HepG2 (cell line): Measurements from ENCODE around the gene TOM1L2. TPM values are rescaled to one million over a fixed set of nuclear protein-coding genes. Genes with fewer than 3 reads are reported as not detected.

Experiments used
- ATAC-seq: fragments of 200-7000 bp; cut with Tn5 transposase; 3 replicates; pipeline ENCODE4 v1.9.1; 2020; ENCODE audit warnings: mild to moderate bottlenecking, moderate library complexity
- BruUV-seq: library from RNA; stranded (reverse); fragments of 400-500 nt; replicated peaks from 2 replicates; lab custom pipeline; 2021; lab: Mats Ljungman, UMichigan
- CTCF ChIA-PET: fragments of 300-600 bp; formaldehyde crosslinking; extraction: SDS; loops from one replicate; lab custom pipeline; 2021; ENCODE audit warnings: low total read pairs, inconsistent platforms, low intra/inter-chr PET ratio; lab: Yijun Ruan, JAX
- POLR2A ChIA-PET: fragments of 350-600 bp; sonication (Branson Sonifier 250); formaldehyde crosslinking; loops from one replicate; lab custom pipeline; 2020; ENCODE audit warnings: antibody characterized with exemption, inconsistent platforms; lab: Yijun Ruan, JAX
- DNase-seq: peaks from one replicate; pipeline ENCODE4 v3.0.0-alpha.2; 2015; ENCODE audit warnings: low spot score
- FAIRE-seq: peaks from 3 replicates; lab custom pipeline; 2011; peaks lifted over from hg19 to GRCh38; lab: Jason Lieb, UNC
- H2AFZ ChIP-seq: one replicate; pipeline ENCODE4 v1.6.1; 2011; ENCODE audit warnings: low read length, inconsistent platforms
- H3K27ac ChIP-seq: fragments of 300-600 bp; 3 replicates; pipeline ENCODE4 v1.8.0; 2011; ENCODE audit warnings: mixed run types, mild to moderate bottlenecking, mixed read lengths, low read length, inconsistent platforms; ENCODE audit not compliant: insufficient read depth; ENCODE audit errors: extremely low read length
- H3K27me3 ChIP-seq, 2 experiments: fragments of 200-600 bp in 1 of 2; 2 replicates in 1 of 2; 3 replicates in 1 of 2; pipeline versions ENCODE4 v1.6.0 to v1.8.0; 2011; ENCODE audit warnings: low read length in 2 of 2, mild to moderate bottlenecking in 2 of 2, moderate library complexity in 2 of 2, inconsistent platforms in 1 of 2; ENCODE audit not compliant: insufficient read depth in 2 of 2, control insufficient read depth in 1 of 2
- H3K36me3 ChIP-seq, 2 experiments: fragments of 200-600 bp in 1 of 2; replicated peaks in 1 of 2; 2 replicates in 1 of 2; 3 replicates in 1 of 2; pipeline versions ENCODE4 v1.5.1 to v1.8.0; 2011; ENCODE audit warnings: low read length in 2 of 2, inconsistent platforms in 1 of 2; ENCODE audit not compliant: insufficient read depth in 2 of 2, control insufficient read depth in 1 of 2
- H3K4me1 ChIP-seq: 2 replicates; pipeline ENCODE4 v1.5.1; 2012; ENCODE audit warnings: low read length, inconsistent platforms; ENCODE audit not compliant: insufficient read depth
- H3K4me2 ChIP-seq: 2 replicates; pipeline ENCODE4 v1.6.0; 2011; ENCODE audit warnings: low read depth, low read length, inconsistent platforms
- H3K4me3 ChIP-seq, 3 experiments: fragments of 200-600 bp in 1 of 3; sonication (generic), shearing (Covaris generic) in 1 of 3; replicated peaks in 1 of 3; 2 replicates each; pipeline ENCODE4 v1.5.1; 2011 to 2016; ENCODE audit warnings: low read length in 3 of 3, inconsistent platforms in 2 of 3, low read depth in 2 of 3, mild to moderate bottlenecking in 2 of 3, control low read depth in 1 of 3, mixed read lengths in 1 of 3; ENCODE audit not compliant: insufficient read depth in 1 of 3
- H3K79me2 ChIP-seq: one replicate; pipeline ENCODE4 v1.6.1; 2011; ENCODE audit warnings: low read length, inconsistent platforms; ENCODE audit not compliant: insufficient read depth
- H3K9ac ChIP-seq: 2 replicates; pipeline ENCODE4 v1.6.0; 2011; ENCODE audit warnings: mild to moderate bottlenecking, low read depth, low read length, inconsistent platforms; ENCODE audit not compliant: insufficient read depth
- H3K9me3 ChIP-seq: 2 replicates; pipeline ENCODE4 v1.5.1; 2012; ENCODE audit warnings: mild to moderate bottlenecking, low read length
- H4K20me1 ChIP-seq: 2 replicates; pipeline ENCODE4 v1.6.0; 2011; ENCODE audit warnings: inconsistent platforms, mild to moderate bottlenecking, low read length, moderate library complexity; ENCODE audit not compliant: insufficient read depth
- ATF7-NPFF ChIP-seq: sonication (generic); formaldehyde crosslinking; IDR thresholded peaks from 2 replicates; pipeline ENCODE4 v1.8.1; 2023; ENCODE audit warnings: mild to moderate bottlenecking, low read depth, missing genetic modification reagents, moderate library complexity
- CBX2 ChIP-seq, 2 experiments: fragments of 200-600 bp in 1 of 2; sonication (generic); formaldehyde crosslinking in 1 of 2; IDR thresholded peaks; 2 replicates each; pipeline versions ENCODE4 v1.7.0 to v1.8.1; 2018 to 2022; ENCODE audit warnings: low read depth in 2 of 2, low read length in 1 of 2, mild to moderate bottlenecking in 1 of 2, missing genetic modification reagents in 1 of 2
- GZF1 ChIP-seq: sonication (generic); formaldehyde crosslinking; IDR thresholded peaks from 2 replicates; pipeline ENCODE4 v1.5.1; 2020; ENCODE audit warnings: mild to moderate bottlenecking, missing genetic modification reagents
- IKZF5 ChIP-seq: IDR thresholded peaks from 2 replicates; pipeline ENCODE4 v1.6.1; 2018; ENCODE audit warnings: missing genetic modification reagents, mild to moderate bottlenecking, missing compliant biosample characterization
- MYPOP ChIP-seq: sonication (generic); formaldehyde crosslinking; IDR thresholded peaks from 2 replicates; pipeline ENCODE4 v1.8.1; 2023; ENCODE audit warnings: mild to moderate bottlenecking, moderate library complexity, missing genetic modification reagents
- PLRG1 ChIP-seq: fragments of 450-650 bp; conservative IDR thresholded peaks from 2 replicates; pipeline ENCODE4 v1.6.1; 2016
- SOX6 ChIP-seq, 2 experiments: fragments of 450-650 bp in 1 of 2; sonication (generic) in 1 of 2; formaldehyde crosslinking in 1 of 2; IDR thresholded peaks; 2 replicates each; pipeline versions ENCODE4 v1.4.0 to v1.6.1; 2017 to 2020; ENCODE audit warnings: antibody characterized with exemption in 1 of 2, mild to moderate bottlenecking in 1 of 2, missing genetic modification reagents in 1 of 2
- STAG1 ChIP-seq: sonication (generic); formaldehyde crosslinking; IDR thresholded peaks from 2 replicates; pipeline ENCODE4 v1.4.0; 2020; ENCODE audit warnings: missing genetic modification reagents
- TBX3 ChIP-seq: fragments of 450-650 bp; IDR thresholded peaks from 2 replicates; pipeline ENCODE4 v1.6.1; 2017; ENCODE audit warnings: antibody characterized with exemption, mild to moderate bottlenecking, inconsistent platforms, borderline replicate concordance
- ZMYM3 ChIP-seq: sonication (generic); formaldehyde crosslinking; IDR thresholded peaks from 2 replicates; pipeline ENCODE4 v1.5.1; 2020; ENCODE audit warnings: mild to moderate bottlenecking, missing genetic modification reagents
- ZNF138 ChIP-seq: sonication (generic); formaldehyde crosslinking; IDR thresholded peaks from 2 replicates; pipeline ENCODE4 v1.5.0; 2020; ENCODE audit warnings: mild to moderate bottlenecking, low read depth, missing genetic modification reagents
- ZNF18 ChIP-seq: sonication (generic); formaldehyde crosslinking; IDR thresholded peaks from 2 replicates; pipeline ENCODE4 v1.8.0; 2022; ENCODE audit warnings: mild to moderate bottlenecking, missing genetic modification reagents; ENCODE audit not compliant: insufficient replicate concordance
- ZNF263 ChIP-seq: sonication (generic); formaldehyde crosslinking; IDR thresholded peaks from 2 replicates; pipeline ENCODE4 v1.4.0; 2020; ENCODE audit warnings: missing genetic modification reagents
- ZNF30 ChIP-seq: sonication (generic); formaldehyde crosslinking; IDR thresholded peaks from 2 replicates; pipeline ENCODE4 v1.5.0; 2020; ENCODE audit warnings: mild to moderate bottlenecking, missing genetic modification reagents
- ZNF331 ChIP-seq: sonication (generic); formaldehyde crosslinking; IDR thresholded peaks from 2 replicates; pipeline ENCODE4 v1.4.0; 2020; ENCODE audit warnings: missing genetic modification reagents
- ZNF343 ChIP-seq: sonication (generic); formaldehyde crosslinking; IDR thresholded peaks from 2 replicates; pipeline ENCODE4 v1.4.0; 2020; ENCODE audit warnings: mild to moderate bottlenecking, missing genetic modification reagents
- ZNF740 ChIP-seq: sonication (generic); formaldehyde crosslinking; IDR thresholded peaks from 2 replicates; pipeline ENCODE4 v1.4.0; 2020; ENCODE audit warnings: missing genetic modification reagents
- WGBS: methylation state at CpG from one replicate; pipeline ENCODE4 v1.1.6; 2017; ENCODE audit warnings: low lambda C conversion rate; 5-methylcytosine and 5-hydroxymethylcytosine counted together
- in situ Hi-C: cut with HindIII; loops from 2 replicates; pipeline ENCODE4 v1.10.0; 2017; ENCODE audit warnings: low pct_unique_long_range_greater_than_20kb; ENCODE audit not compliant: extremely low pct_ligation_motif_present
- intact Hi-C: fragments of 100-400 bp; cut with micrococcal nuclease; formaldehyde crosslinking; loops from one replicate; pipeline ENCODE4 v1.10.0; 2022; ENCODE audit not compliant: unreplicated experiment
- polyA plus RNA-seq, 8 experiments: library from polyadenylated mRNA; depleted of rRNA in 3 of 8; stranded (reverse) in 7 of 8; unstranded in 1 of 8; fragments of >200 nt; fragmentation: Illumina TruSeq in 4 of 8; extraction: Trizol in 4 of 8; gene quantifications; 2 replicates each; pipeline versions ENCODE4 v1.2.1 to v1.2.3, GENCODE V29; 2011 to 2016; ENCODE audit warnings: low read depth in 4 of 8, missing spikeins in 1 of 8, mixed read lengths in 1 of 8; ENCODE audit not compliant: insufficient read depth in 1 of 8
- total RNA-seq, 5 experiments: library from RNA; depleted of rRNA; stranded (reverse); fragments of >200 nt; fragmentation: Illumina TruSeq; extraction: Trizol; gene quantifications; 2 replicates each; pipeline ENCODE4 v1.2.3, GENCODE V29; 2016; ENCODE audit warnings: low read depth in 1 of 5

The TOM1L2 gene
- total and polyA plus RNA-seq, 2 of the 13 experiments (the other 11 are each of a cell fraction or from before 2014, with no cell fraction given): 4.7 to 7.4 TPM

GRCh38 chr17:17892009-17892408, 80.2 kb downstream of the TOM1L2 start (continued):
- no peak for TF ChIP-seq ZNF138 (CRISPR knock-in tag)
- no peak for TF ChIP-seq ZNF343
- TF ChIP-seq ZMYM3 (CRISPR knock-in tag): no peak
- TF ChIP-seq ZNF30 (CRISPR knock-in tag): no peak
- no peak for TF ChIP-seq CBX2 (IDR thresholded peaks at IDR 0.05; ENCODE audit: low read depth, low read length)
- no peak for TF ChIP-seq CBX2 (CRISPR knock-in tag; IDR thresholded peaks at IDR 0.05; ENCODE audit: low read depth)
- no peak for TF ChIP-seq GZF1 (CRISPR knock-in tag)
- TF ChIP-seq ZNF263 (CRISPR knock-in tag): no peak

GRCh38 chr17:17890773-17891759, 81.1 kb downstream of the TOM1L2 start:
- no peak overlapping the region for H3K4me2 ChIP-seq
- no peak overlapping the region for H3K4me3 ChIP-seq
- DNase-seq (peak; percentile 70), FAIRE-seq (peak; percentile 89), ATAC-seq (peak; percentile 98)
- H3K36me3 ChIP-seq: no peaks in the 10 kb centered on the region
- no peaks in the 10 kb centered on the region for H4K20me1 ChIP-seq
- intact Hi-C loops: loop anchor here (1.0 to 5.0 kb wide), 2 partner anchors 28 to 141 kb away; no protein-coding TSS in a partner anchor
- WGBS: 98% methylated on average over 5 of the region's 5 CpGs
- in situ Hi-C loops: loop anchor here (10.0 kb wide), 1 partner anchor 144 kb away; the partner anchor contains the start of genes ATPAF2 and GID4
- ChIA-PET CTCF (interaction anchor here (1.5 to 2.9 kb wide), 4 partner anchors 28 to 142 kb away, joined by 4 to 53 read pairs (median 10); no protein-coding TSS in a partner anchor), POLR2A (interaction anchor here (1.6 kb wide), 1 partner anchor 28 kb away, joined by 8 read pairs; no protein-coding TSS in a partner anchor)
- H3K79me2 ChIP-seq: no peaks in the 10 kb centered on the region
- H2AFZ ChIP-seq: no peak overlapping the region
- BruUV-seq: no TSS peak
- H3K9me3 ChIP-seq: no peaks in the 10 kb centered on the region
- H3K27ac ChIP-seq: no peak overlapping the region
- H3K9ac ChIP-seq: no peak overlapping the region
- no peaks in the 10 kb centered on the region for H3K27me3 ChIP-seq
- H3K4me1 ChIP-seq: peaks cover 2% of the 10 kb centered on the region
- TF ChIP-seq ZNF18 (CRISPR knock-in tag) (peak; percentile 95), ATF7-NPFF (CRISPR knock-in tag) (no peak), ZNF331 (CRISPR knock-in tag) (peak; percentile 59; the same call in 1 of the 2 replicates), SOX6 (IDR thresholded peaks at IDR 0.05) (no peak), SOX6 (CRISPR knock-in tag; IDR thresholded peaks at IDR 0.05) (peak; percentile 13; the same call in 1 of the 2 replicates), TBX3 (peak; percentile 63; the same call in 1 of the 2 replicates), STAG1 (CRISPR knock-in tag) (peak; percentile 98), ZNF740 (CRISPR knock-in tag) (peak; percentile 60; the same call in 1 of the 2 replicates), MYPOP (CRISPR knock-in tag) (no peak), IKZF5 (CRISPR knock-in tag) (peak; percentile 53; the same call in 1 of the 2 replicates), PLRG1 (no peak)
